GM12878 (cell line): ENCODE measurements around the gene SDCCAG8. TPM values are rescaled to one million over a fixed set of nuclear protein-coding genes. Genes with fewer than 3 reads are reported as not detected.
A peak's percentile ranks its signal among the peaks of the same experiment; 100 is the strongest.

ENCODE experiments used
- ATAC-seq: fragments of 200-7000 bp; cut with Tn5 transposase; 3 replicates; pipeline ENCODE4 v1.9.1; 2020; ENCODE audit warnings: mild to moderate bottlenecking, moderate library complexity
- BruUV-seq: library from RNA; stranded (reverse); fragments of 400-500 nt; replicated peaks from 2 replicates; lab custom pipeline; 2021; lab: Mats Ljungman, UMichigan
- CTCF ChIA-PET: fragments of 300-600 bp; sonication (Branson Sonifier 250); formaldehyde crosslinking; extraction: SDS; loops from one replicate; lab custom pipeline; 2021; ENCODE audit warnings: inconsistent platforms; lab: Yijun Ruan, JAX
- POLR2A ChIA-PET: fragments of 350-600 bp; formaldehyde crosslinking; extraction: SDS; loops from one replicate; lab custom pipeline; 2021; ENCODE audit warnings: inconsistent platforms; lab: Charles Lee
- RAD21 ChIA-PET: fragments of 300-600 bp; sonication (Branson Sonifier 250); formaldehyde crosslinking; loops from one replicate; lab custom pipeline; 2023; ENCODE audit warnings: antibody characterized with exemption; ENCODE audit not compliant: unreplicated experiment; lab: Charles Lee
- SMC1A ChIA-PET: fragments of 300-600 bp; sonication (Branson Sonifier 250); formaldehyde crosslinking; loops from one replicate; lab custom pipeline; 2023; ENCODE audit not compliant: unreplicated experiment, uncharacterized antibody; lab: Charles Lee
- DNase-seq: peaks from one replicate; pipeline ENCODE4 v3.0.0-alpha.2; 2011; ENCODE audit warnings: low read depth, low spot score
- FAIRE-seq: peaks from 3 replicates; lab custom pipeline; 2011; peaks lifted over from hg19 to GRCh38; lab: Jason Lieb, UNC
- H2AFZ ChIP-seq: 2 replicates; pipeline ENCODE4 v1.6.0; 2011; ENCODE audit warnings: low read depth, low read length, control low read depth; ENCODE audit not compliant: control insufficient read depth
- H3K27ac ChIP-seq: 2 replicates; pipeline ENCODE4 v1.5.1; 2011; ENCODE audit warnings: control low read depth; ENCODE audit not compliant: control insufficient read depth, insufficient read depth
- H3K27me3 ChIP-seq, 2 experiments: replicated peaks in 1 of 2; 2 replicates each; pipeline versions ENCODE4 v1.6.0 to v1.6.1; 2011; ENCODE audit warnings: low read length in 1 of 2; ENCODE audit not compliant: control insufficient read depth in 2 of 2, insufficient read depth in 2 of 2
- H3K36me3 ChIP-seq, 2 experiments: 2 replicates each; pipeline ENCODE4 v1.5.1; 2011; ENCODE audit warnings: low read length in 1 of 2; ENCODE audit not compliant: control insufficient read depth in 2 of 2, insufficient read depth in 2 of 2
- H3K4me1 ChIP-seq: 2 replicates; pipeline ENCODE4 v1.6.1; 2011; ENCODE audit warnings: mild to moderate bottlenecking, low read length, moderate library complexity, mixed read lengths; ENCODE audit not compliant: control insufficient read depth, insufficient read depth
- H3K4me2 ChIP-seq: 2 replicates; pipeline ENCODE4 v1.6.0; 2011; ENCODE audit warnings: control low read depth; ENCODE audit not compliant: control insufficient read depth, insufficient read depth
- H3K4me3 ChIP-seq: fragments of 200-600 bp; sonication (generic); 2 replicates; pipeline ENCODE4 v1.5.1; 2016
- H3K79me2 ChIP-seq: 2 replicates; pipeline ENCODE4 v1.6.0; 2011; ENCODE audit warnings: low read length; ENCODE audit not compliant: control insufficient read depth, insufficient read depth
- H3K9ac ChIP-seq: 2 replicates; pipeline ENCODE4 v1.8.0; 2011; ENCODE audit warnings: low read length, control low read depth, mixed read lengths; ENCODE audit not compliant: control insufficient read depth, insufficient read depth
- H3K9me3 ChIP-seq: replicated peaks from 3 replicates; pipeline ENCODE4 v1.5.1; 2011; ENCODE audit warnings: mild to moderate bottlenecking, low read length; ENCODE audit not compliant: control insufficient read depth, insufficient read depth
- H4K20me1 ChIP-seq: 2 replicates; pipeline ENCODE4 v1.6.0; 2011; ENCODE audit not compliant: control insufficient read depth, insufficient read depth
- HCFC1 ChIP-seq: fragments of 150-350 bp; IDR thresholded peaks from 2 replicates; pipeline ENCODE4 v1.6.1; 2014; ENCODE audit warnings: low read length
- MXI1 ChIP-seq: fragments of 150-350 bp; IDR thresholded peaks from 2 replicates; pipeline ENCODE4 v1.6.1; 2011; ENCODE audit warnings: low read depth, mild to moderate bottlenecking, inconsistent platforms, low read length, improper control_type of control experiment
- NFXL1 ChIP-seq: fragments of 450-650 bp; IDR thresholded peaks from 2 replicates; pipeline ENCODE4 v1.6.1; 2017; ENCODE audit warnings: antibody characterized with exemption, mild to moderate bottlenecking, borderline replicate concordance
- WGBS: methylation state at CpG from one replicate; pipeline ENCODE4 v1.1.6; 2016; ENCODE audit warnings: low lambda C conversion rate; ENCODE audit not compliant: insufficient replicate concordance, insufficient coverage; ENCODE audit errors: missing lambda C conversion rate; 5-methylcytosine and 5-hydroxymethylcytosine counted together
- in situ Hi-C: fragments of 300-500 bp; cut with MboI; formaldehyde crosslinking; loops from 9 replicates; pipeline ENCODE4 v1.14.3; 2018; ENCODE audit warnings: mixed read lengths
- intact Hi-C: fragments of 100-400 bp; cut with micrococcal nuclease; formaldehyde crosslinking; loops from one replicate; pipeline ENCODE4 v1.14.2; 2022; ENCODE audit not compliant: unreplicated experiment
- polyA plus RNA-seq, 11 experiments: library from polyadenylated mRNA; depleted of rRNA in 4 of 11; unstranded in 6 of 11; stranded (reverse) in 5 of 11; fragments of >200 nt; fragmentation: Nextera tagmentation in 4 of 11; fragmentation: Illumina TruSeq in 1 of 11; extraction: Ambion mirVana in 4 of 11; extraction: Trizol in 1 of 11; gene quantifications; 1 replicate in 1 of 11; 2 replicates in 10 of 11; pipeline versions ENCODE4 v1.2.1 to v1.2.3, GENCODE V29; 2011 to 2016; ENCODE audit warnings: inconsistent platforms in 2 of 11, missing spikeins in 2 of 11, low read depth in 1 of 11
- total RNA-seq, 4 experiments: library from RNA; depleted of rRNA in 3 of 4; stranded (reverse); fragments of >200 nt in 3 of 4; fragmentation: Illumina TruSeq in 1 of 4; extraction: Trizol in 1 of 4; gene quantifications; 2 replicates each; pipeline versions ENCODE4 v1.2.1 to v1.2.3, GENCODE V29; 2013 to 2021
- TF ChIP-seq, protein P1 (sequence below): fragments of 450-650 bp; IDR thresholded peaks from 2 replicates; pipeline ENCODE4 v1.6.1; 2016; ENCODE audit warnings: mild to moderate bottlenecking, moderate library complexity, borderline replicate concordance

Gene SDCCAG8
- total and polyA plus RNA-seq, 10 of the 15 experiments (the other 5 are each of a cell fraction or from before 2014, with no cell fraction given): 15.0 to 25.6 (median 20.6) TPM

GRCh38 chr1:243348331-243348730 is 92.5 kb downstream of the SDCCAG8 start:
- H3K9ac ChIP-seq: no peak overlapping the region
- WGBS: 98% methylated on average over 11 of the region's 11 CpGs
- H3K4me3 ChIP-seq: no peak overlapping the region
- in situ Hi-C loops: loop anchor here (10.0 kb wide), 1 partner anchor 396 kb away; no protein-coding TSS in a partner anchor
- DNase-seq (no peak), ATAC-seq (no peak), FAIRE-seq (no peak)
- no peak overlapping the region for H2AFZ ChIP-seq
- no peaks in the 10 kb centered on the region for H3K27me3 ChIP-seq
- ChIA-PET RAD21 (no interaction called here), POLR2A (interaction anchor here (0.6 kb wide), 1 partner anchor 368 kb away, joined by 4 read pairs; no protein-coding TSS in a partner anchor), CTCF (no interaction called here), SMC1A (no interaction called here)
- no peaks in the 10 kb centered on the region for H4K20me1 ChIP-seq
- no peaks in the 10 kb centered on the region for H3K79me2 ChIP-seq
- no peaks in the 10 kb centered on the region for H3K4me1 ChIP-seq
- no peaks in the 10 kb centered on the region for H3K9me3 ChIP-seq
- H3K4me2 ChIP-seq: no peak overlapping the region
- no peak overlapping the region for H3K27ac ChIP-seq
- BruUV-seq: no TSS peak
- no peak for TF ChIP-seq HCFC1
- no peak for TF ChIP-seq MXI1
- peaks cover 0 to 3% of the 10 kb centered on the region in 2 experiments; a peak in 2 of 4 replicates for H3K36me3 ChIP-seq
- intact Hi-C loops: loop anchor here (10.0 kb wide), 2 partner anchors 236 to 696 kb away; no protein-coding TSS in a partner anchor

DNA sequence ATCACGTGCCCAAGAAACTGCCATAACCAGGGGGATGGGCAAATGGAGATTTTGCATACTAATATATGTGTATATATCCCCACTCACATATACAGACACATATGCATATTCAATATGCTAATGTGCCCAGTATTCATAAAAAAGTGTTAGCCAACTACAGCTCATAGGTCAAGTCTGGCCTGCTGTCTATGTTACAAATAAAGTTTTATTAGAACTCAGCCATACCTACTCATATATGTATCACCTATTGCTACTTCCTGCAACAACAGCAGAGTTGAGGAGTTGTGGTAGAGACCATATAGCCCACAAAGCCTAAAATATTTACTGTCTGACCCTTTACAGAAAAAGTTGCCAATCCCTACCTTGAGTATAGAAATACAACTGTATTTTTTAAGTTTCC is 93.3 kb downstream of the SDCCAG8 start:
- no peaks in the 10 kb centered on the region for H3K9me3 ChIP-seq
- in situ Hi-C loops: loop anchor here (10.0 kb wide), 1 partner anchor 396 kb away; no protein-coding TSS in a partner anchor
- no TSS peak for BruUV-seq
- SMC1A ChIA-PET: no interaction called here
- POLR2A ChIA-PET: no interaction called here
- TF ChIP-seq, protein P1, sequence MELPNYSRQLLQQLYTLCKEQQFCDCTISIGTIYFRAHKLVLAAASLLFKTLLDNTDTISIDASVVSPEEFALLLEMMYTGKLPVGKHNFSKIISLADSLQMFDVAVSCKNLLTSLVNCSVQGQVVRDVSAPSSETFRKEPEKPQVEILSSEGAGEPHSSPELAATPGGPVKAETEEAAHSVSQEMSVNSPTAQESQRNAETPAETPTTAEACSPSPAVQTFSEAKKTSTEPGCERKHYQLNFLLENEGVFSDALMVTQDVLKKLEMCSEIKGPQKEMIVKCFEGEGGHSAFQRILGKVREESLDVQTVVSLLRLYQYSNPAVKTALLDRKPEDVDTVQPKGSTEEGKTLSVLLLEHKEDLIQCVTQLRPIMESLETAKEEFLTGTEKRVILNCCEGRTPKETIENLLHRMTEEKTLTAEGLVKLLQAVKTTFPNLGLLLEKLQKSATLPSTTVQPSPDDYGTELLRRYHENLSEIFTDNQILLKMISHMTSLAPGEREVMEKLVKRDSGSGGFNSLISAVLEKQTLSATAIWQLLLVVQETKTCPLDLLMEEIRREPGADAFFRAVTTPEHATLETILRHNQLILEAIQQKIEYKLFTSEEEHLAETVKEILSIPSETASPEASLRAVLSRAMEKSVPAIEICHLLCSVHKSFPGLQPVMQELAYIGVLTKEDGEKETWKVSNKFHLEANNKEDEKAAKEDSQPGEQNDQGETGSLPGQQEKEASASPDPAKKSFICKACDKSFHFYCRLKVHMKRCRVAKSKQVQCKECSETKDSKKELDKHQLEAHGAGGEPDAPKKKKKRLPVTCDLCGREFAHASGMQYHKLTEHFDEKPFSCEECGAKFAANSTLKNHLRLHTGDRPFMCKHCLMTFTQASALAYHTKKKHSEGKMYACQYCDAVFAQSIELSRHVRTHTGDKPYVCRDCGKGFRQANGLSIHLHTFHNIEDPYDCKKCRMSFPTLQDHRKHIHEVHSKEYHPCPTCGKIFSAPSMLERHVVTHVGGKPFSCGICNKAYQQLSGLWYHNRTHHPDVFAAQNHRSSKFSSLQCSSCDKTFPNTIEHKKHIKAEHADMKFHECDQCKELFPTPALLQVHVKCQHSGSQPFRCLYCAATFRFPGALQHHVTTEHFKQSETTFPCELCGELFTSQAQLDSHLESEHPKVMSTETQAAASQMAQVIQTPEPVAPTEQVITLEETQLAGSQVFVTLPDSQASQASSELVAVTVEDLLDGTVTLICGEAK: peak; percentile 81
- TF ChIP-seq NFXL1: no peak
- H3K9ac ChIP-seq: no peak overlapping the region
- 0 out of 2 replicates have a peak, but pooled peaks cover under 1% of the 10 kb centered on the region for H3K4me1 ChIP-seq
- H3K4me3 ChIP-seq: no peak overlapping the region
- intact Hi-C loops: loop anchor here (10.0 kb wide), 2 partner anchors 236 to 696 kb away; no protein-coding TSS in a partner anchor
- no peaks in the 10 kb centered on the region for H4K20me1 ChIP-seq
- ATAC-seq: no peak
- H2AFZ ChIP-seq: no peak overlapping the region
- RAD21 ChIA-PET: no interaction called here
- no peaks in the 10 kb centered on the region for H3K27me3 ChIP-seq
- no peaks in the 10 kb centered on the region for H3K79me2 ChIP-seq
- no peak overlapping the region for H3K27ac ChIP-seq
- no peak for DNase-seq
- FAIRE-seq: no peak
- peaks cover 0 to 3% of the 10 kb centered on the region in 2 experiments; a peak in 2 of 4 replicates for H3K36me3 ChIP-seq
- CTCF ChIA-PET: no interaction called here
- H3K4me2 ChIP-seq: no peak overlapping the region
- 100% methylated on average over 1 of the region's 1 CpG for WGBS
